Epithelial cell of proximal tubule (primary cell): ENCODE measurements around the gene KCNJ12. TPM values are rescaled to one million over a fixed set of nuclear protein-coding genes. Genes with fewer than 3 reads are reported as not detected.
A peak's percentile ranks its signal among the peaks of the same experiment; 100 is the strongest.
"Not testable (repeated sequence)": the region's sequence is repeated elsewhere in the genome, so short reads cannot be mapped to it uniquely, and the experiment has no call there.

Source experiments
- DNase-seq: peaks from one replicate; pipeline ENCODE4 v3.0.0-alpha.2; 2011; ENCODE audit warnings: low read depth
- H3K4me3 ChIP-seq: 2 replicates; pipeline ENCODE4 v1.5.1; 2011; ENCODE audit warnings: low read depth, mild to moderate bottlenecking, low read length
- total RNA-seq: library from RNA; depleted of rRNA; stranded (reverse); fragments of >200 nt; gene quantifications from 2 replicates; pipeline ENCODE4 v1.2.3, GENCODE V29; 2015
- TF ChIP-seq, protein P1 (sequence below): conservative IDR thresholded peaks from 2 replicates; pipeline ENCODE4 v1.5.1; 2012; ENCODE audit warnings: low read depth, mild to moderate bottlenecking, low read length

The KCNJ12 gene
- total RNA-seq, result 0.06 and 0.14 TPM in 2 replicates

- DNase-seq, result no peak
- H3K4me3 ChIP-seq, result peak within 1 kb of the TSS; percentile 66
- TF ChIP-seq, protein P1, sequence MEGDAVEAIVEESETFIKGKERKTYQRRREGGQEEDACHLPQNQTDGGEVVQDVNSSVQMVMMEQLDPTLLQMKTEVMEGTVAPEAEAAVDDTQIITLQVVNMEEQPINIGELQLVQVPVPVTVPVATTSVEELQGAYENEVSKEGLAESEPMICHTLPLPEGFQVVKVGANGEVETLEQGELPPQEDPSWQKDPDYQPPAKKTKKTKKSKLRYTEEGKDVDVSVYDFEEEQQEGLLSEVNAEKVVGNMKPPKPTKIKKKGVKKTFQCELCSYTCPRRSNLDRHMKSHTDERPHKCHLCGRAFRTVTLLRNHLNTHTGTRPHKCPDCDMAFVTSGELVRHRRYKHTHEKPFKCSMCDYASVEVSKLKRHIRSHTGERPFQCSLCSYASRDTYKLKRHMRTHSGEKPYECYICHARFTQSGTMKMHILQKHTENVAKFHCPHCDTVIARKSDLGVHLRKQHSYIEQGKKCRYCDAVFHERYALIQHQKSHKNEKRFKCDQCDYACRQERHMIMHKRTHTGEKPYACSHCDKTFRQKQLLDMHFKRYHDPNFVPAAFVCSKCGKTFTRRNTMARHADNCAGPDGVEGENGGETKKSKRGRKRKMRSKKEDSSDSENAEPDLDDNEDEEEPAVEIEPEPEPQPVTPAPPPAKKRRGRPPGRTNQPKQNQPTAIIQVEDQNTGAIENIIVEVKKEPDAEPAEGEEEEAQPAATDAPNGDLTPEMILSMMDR, result no peak
These were observed at the start of gene KCNJ12 for GRCh38 chr17:21376081-21376758. KCNJ12 (plus strand) TSS chr17:21376357; CDS start chr17:21415343, 38,986 bp downstream.

DNA sequence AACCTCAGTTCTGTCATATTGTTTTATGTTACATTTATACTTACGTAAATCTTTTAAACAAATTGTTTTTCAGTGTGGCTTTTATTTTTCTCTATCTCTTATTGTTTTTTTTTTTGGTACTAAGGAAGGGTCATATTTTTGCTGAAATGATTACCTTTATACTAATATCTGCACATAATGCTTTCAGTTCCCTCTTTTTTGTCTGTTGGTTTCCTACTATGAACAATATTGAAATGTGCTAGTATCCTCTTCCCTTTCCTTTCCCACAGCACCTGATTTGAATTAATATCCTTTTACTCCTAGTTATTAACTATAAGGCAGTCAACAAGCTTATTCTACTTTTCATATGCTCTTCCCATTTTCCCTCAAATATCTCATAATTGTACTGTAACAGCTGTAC, 48.2 kb upstream of the KCNJ12 start:
- not testable (repeated sequence) for DNase-seq, H3K4me3 ChIP-seq

DNA sequence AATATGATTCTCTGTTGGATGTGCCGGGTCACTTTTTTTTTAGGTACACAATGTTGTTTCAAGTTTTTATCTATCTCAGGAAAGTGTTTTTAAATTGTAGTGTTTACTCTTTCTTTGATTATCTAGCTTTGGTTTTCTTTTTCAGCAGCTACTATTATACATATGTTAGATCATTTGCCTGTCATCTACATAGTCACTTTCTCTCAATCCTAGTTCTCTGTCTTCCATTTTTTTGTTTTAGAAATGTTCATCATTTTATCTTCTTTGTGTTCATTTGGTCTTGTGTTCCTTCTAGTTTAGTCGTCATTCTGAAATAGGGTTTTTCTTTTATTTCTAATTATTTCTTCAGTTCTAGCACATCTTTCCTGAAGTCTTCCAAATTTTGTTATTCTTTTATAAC, 47.4 kb upstream of the KCNJ12 start:
- DNase-seq, H3K4me3 ChIP-seq: not testable (repeated sequence)

DNA sequence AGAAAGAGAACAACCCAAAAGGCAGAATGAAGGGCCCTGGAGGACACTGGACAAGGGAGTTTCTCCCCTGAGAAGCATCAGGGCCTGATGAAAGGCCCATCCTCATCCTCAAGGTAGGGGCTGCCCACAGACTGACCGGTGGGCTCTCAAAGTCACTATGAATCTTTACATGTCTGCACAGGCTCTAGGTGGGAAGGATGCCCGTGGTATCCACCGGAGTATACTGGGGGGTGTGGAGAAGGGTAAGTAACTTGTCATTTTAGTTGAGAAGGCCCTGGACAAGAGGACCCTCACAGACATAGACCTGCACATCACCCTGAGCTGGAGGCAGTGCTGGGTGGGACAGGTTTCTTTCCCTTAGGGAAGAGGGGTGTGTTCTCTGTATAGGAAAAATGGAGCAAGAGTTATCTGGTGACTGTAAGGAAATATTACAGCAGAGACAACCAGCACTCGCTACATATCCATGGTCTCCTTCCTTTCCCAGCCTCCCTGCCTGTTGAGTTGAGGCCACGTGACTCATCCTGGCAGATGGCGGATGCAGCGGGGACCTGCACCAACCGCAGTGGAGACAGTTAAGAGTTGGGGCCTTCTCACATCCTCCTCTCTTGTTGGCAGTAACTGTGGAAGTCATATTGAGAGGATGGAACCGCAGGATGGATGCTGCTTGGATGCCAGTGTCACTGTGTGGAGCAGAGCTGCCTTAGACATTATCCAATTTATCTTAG, 45.6 kb upstream of the KCNJ12 start:
- no peak for DNase-seq
- TF ChIP-seq, protein P1, result no peak
- H3K4me3 ChIP-seq, result no peak overlapping the region

- DNase-seq, H3K4me3 ChIP-seq: not testable (repeated sequence)
These were observed 39.4 kb upstream of the KCNJ12 start for GRCh38 chr17:21336541-21337294.

GRCh38 chr17:21337981-21338625, 38.1 kb upstream of the KCNJ12 start:
- not testable (repeated sequence) for H3K4me3 ChIP-seq, DNase-seq

DNA sequence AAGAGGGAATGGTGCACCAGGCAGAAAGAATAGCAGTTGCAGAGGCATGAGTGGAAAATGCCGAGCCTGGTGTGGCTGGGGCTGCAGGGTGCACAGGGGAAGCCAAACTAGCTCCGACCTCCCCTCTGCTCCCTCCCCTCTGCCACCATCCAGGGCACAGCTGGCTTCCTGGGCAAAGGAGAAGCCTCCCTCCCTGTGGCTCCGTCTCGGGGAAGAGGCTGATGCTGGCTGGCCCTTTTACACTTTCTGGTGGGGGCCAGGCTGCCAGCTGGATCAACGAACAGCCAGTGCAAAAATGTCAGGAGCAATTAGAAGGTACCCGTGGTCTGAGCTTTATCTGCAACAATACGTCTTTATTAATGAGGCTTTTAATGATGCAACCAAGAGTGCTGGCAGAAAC, 37.1 kb upstream of the KCNJ12 start:
- TF ChIP-seq, protein P1, result no peak
- H3K4me3 ChIP-seq, result no peak overlapping the region
- DNase-seq, result no peak

GRCh38 chr17:21339571-21339970, 36.6 kb upstream of the KCNJ12 start:
- not testable (repeated sequence) for DNase-seq, H3K4me3 ChIP-seq

GRCh38 chr17:21340407-21340806, 35.8 kb upstream of the KCNJ12 start:
- not testable (repeated sequence) for H3K4me3 ChIP-seq, DNase-seq

- H3K4me3 ChIP-seq, DNase-seq: not testable (repeated sequence)
These were observed 34.9 kb upstream of the KCNJ12 start for GRCh38 chr17:21341279-21341678.

GRCh38 chr17:21341925-21342540, 34.1 kb upstream of the KCNJ12 start:
- not testable (repeated sequence) for DNase-seq, H3K4me3 ChIP-seq

DNA sequence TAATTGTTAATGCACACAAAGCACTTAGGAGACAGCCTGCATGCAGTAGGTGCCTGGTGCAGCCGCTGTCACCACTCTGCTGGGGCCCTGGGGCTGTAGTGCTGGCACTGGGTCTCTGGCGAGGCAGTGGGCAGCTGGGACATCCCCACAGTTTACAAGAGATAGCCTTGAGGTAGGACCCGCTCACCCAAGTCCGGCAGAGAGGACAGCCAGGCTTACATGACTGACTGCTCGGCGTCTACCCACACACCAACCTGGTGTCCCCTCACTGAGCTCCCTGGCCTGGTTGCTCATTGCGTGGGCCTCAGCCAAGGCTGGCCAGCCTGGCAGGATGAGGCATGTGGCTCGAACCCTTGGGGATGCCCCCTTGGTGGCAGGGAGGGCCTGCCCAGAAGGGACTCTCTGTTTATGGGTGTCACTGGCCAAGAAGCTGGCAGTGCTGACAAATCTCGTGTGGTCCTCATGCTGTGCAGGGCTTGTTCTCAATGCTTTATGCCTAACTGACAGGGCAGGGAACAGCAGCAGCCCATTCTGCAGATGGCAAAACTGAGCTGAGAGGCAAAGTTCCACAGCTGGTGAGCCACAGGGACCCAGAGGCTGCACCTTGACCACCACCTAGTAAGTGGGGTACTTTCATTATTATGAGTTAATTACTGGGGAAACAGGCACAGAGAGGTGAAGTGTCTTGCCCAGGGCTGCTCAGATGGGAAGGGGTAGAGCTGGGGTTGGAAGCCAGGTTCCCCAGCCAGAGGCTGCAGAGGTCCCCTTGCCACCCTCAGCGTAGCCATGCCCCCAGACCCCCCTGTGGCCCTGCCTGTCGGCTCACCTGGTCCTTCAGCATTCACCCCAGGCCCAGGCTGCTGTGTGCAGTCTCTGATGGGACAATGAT, 32.9 kb upstream of the KCNJ12 start:
- not testable (repeated sequence) for H3K4me3 ChIP-seq

GRCh38 chr17:21344801-21345200, 31.4 kb upstream of the KCNJ12 start:
- not testable (repeated sequence) for DNase-seq, H3K4me3 ChIP-seq

More for the DNA sequence above, 32.9 kb upstream of the KCNJ12 start:
- not testable (repeated sequence) for DNase-seq
